ENCODE measurements around the gene DHFR2. TPM values are rescaled to one million over a fixed set of nuclear protein-coding genes. Genes with fewer than 3 reads are reported as not detected.
"Not testable (repeated sequence)": the region's sequence is repeated elsewhere in the genome, so short reads cannot be mapped to it uniquely, and the experiment has no call there.

Gene DHFR2
- total and polyA plus RNA-seq, 9 of the 15 experiments (the other 6 are each of a cell fraction or from before 2014, with no cell fraction given), result 0.64 to 1.7 (median 1.4) TPM

DNA sequence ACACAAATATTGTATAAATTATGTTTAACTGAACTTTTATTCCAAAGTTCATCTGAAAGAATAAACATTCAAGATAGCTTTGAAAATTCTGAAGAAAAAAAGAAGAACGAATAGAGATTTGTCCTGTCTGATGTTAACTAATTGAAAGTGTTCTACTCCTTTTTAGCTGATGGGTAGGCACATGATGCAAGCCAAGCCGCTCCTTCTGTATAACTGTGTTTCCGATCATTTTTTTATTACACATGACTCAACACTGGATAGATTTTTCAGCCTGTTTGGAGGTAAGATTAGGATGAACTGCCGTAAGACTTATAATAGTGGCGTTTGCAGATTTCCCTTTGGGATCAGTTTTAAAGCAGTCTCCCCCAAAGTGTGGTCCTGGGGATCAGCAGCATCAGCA is 19.2 kb upstream of the DHFR2 start:
- in situ Hi-C loops (cut with MboI), result no loop called here

DNA sequence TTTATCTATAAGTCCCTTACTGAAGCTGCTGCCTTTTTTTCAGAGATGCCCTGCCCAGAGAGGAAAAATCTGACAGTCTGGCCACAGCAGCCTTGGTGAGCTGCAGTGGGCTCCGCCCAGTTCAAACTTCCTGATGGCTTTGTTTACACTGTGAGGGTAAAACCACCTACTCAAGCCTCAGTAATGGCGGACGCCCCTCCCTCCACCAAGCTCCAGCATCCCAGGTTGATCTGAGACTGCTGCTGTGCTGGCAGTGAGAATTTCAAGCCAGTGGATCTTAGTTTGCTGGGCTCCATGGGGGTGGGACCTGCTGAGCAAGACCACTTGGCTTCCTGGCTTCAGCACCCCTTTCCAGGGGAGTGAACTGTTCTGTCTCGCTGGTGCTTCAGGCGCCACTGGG is 17.8 kb upstream of the DHFR2 start:
- in situ Hi-C loops (cut with MboI); H3K27me3 ChIP-seq (ENCODE audit: control insufficient read depth in 2 of 2, insufficient read depth in 2 of 2, low read length in 2 of 2); H3K9ac ChIP-seq (ENCODE audit: insufficient read depth in 1 of 2, low read depth in 2 of 2, low read length in 2 of 2); BruUV-seq (replicated peaks); H3K4me2 ChIP-seq (ENCODE audit: insufficient read depth, low read length); H2AFZ ChIP-seq (ENCODE audit: low read depth, low read length); H3K4me3 ChIP-seq; H4K20me1 ChIP-seq (replicated peaks; ENCODE audit: control insufficient read depth, insufficient read depth, low read length); H3K27ac ChIP-seq (ENCODE audit: extremely low read depth, low read depth, low read length); H3K9me3 ChIP-seq (replicated peaks; ENCODE audit: control insufficient read depth, insufficient read depth, low read depth, low read length); H3K79me2 ChIP-seq (ENCODE audit: control insufficient read depth, insufficient read depth, low read length); H3K4me1 ChIP-seq (replicated peaks in 1 of 2; ENCODE audit: control insufficient read depth in 2 of 2, insufficient read depth in 2 of 2, low read length in 2 of 2); intact Hi-C loops (cut with micrococcal nuclease); CTCF ChIA-PET (ENCODE audit: low intra/inter-chr PET ratio); H3K36me3 ChIP-seq (ENCODE audit: control insufficient read depth, insufficient read depth, low read length); H3K9me1 ChIP-seq (ENCODE audit: control insufficient read depth, insufficient read depth, low read length); DNase-seq (ENCODE audit: extremely low read depth in 1 of 4, low spot score in 3 of 4); FAIRE-seq; POLR2A ChIA-PET; ATAC-seq: not testable (repeated sequence)
- 90% methylated on average over 2 of the region's 5 CpGs for WGBS (ENCODE audit: insufficient coverage, low coverage, missing lambda C conversion rate)

More for the DNA sequence above, 19.2 kb upstream of the DHFR2 start:
- H3K27me3 ChIP-seq (ENCODE audit: control insufficient read depth in 2 of 2, insufficient read depth in 2 of 2, low read length in 2 of 2), result no peaks in the 10 kb centered on the region
- no peaks in the 10 kb centered on the region for H3K9me3 ChIP-seq (replicated peaks; ENCODE audit: control insufficient read depth, insufficient read depth, low read depth, low read length)
- no peaks in the 10 kb centered on the region for H3K9me1 ChIP-seq (ENCODE audit: control insufficient read depth, insufficient read depth, low read length)
- no peak for DNase-seq (ENCODE audit: extremely low read depth in 1 of 4, low spot score in 3 of 4)
- ChIA-PET CTCF (ENCODE audit: low intra/inter-chr PET ratio) (no interaction called here), POLR2A (no interaction called here)
- no TSS peak for BruUV-seq (replicated peaks)
- no peaks in the 10 kb centered on the region for H3K79me2 ChIP-seq (ENCODE audit: control insufficient read depth, insufficient read depth, low read length)
- H3K4me2 ChIP-seq (ENCODE audit: insufficient read depth, low read length), result no peak overlapping the region
- H3K36me3 ChIP-seq (ENCODE audit: control insufficient read depth, insufficient read depth, low read length), result 0 out of 3 replicates have a peak, but pooled peaks cover 3% of the 10 kb centered on the region
- no peaks in the 10 kb centered on the region for H3K4me1 ChIP-seq (replicated peaks in 1 of 2; ENCODE audit: control insufficient read depth in 2 of 2, insufficient read depth in 2 of 2, low read length in 2 of 2)
- no peak for ATAC-seq
- no peak overlapping the region for H3K27ac ChIP-seq (ENCODE audit: extremely low read depth, low read depth, low read length)
- no peak overlapping the region for H2AFZ ChIP-seq (ENCODE audit: low read depth, low read length)
- FAIRE-seq, result no peak
- no peaks in the 10 kb centered on the region for H4K20me1 ChIP-seq (replicated peaks; ENCODE audit: control insufficient read depth, insufficient read depth, low read length)
- no peak overlapping the region for H3K9ac ChIP-seq (ENCODE audit: insufficient read depth in 1 of 2, low read depth in 2 of 2, low read length in 2 of 2)
- H3K4me3 ChIP-seq, result no peak overlapping the region
- TF ChIP-seq NR2C1 (IDR thresholded peaks at IDR 0.05) (no peak), NR2C1 (tag; IDR thresholded peaks at IDR 0.05) (no peak), ZNF143 (CRISPR knock-in tag; IDR thresholded peaks at IDR 0.05) (no peak), OTX1 (CRISPR knock-in tag; IDR thresholded peaks at IDR 0.05) (no peak), TBL1XR1 (IDR thresholded peaks at IDR 0.05; ENCODE audit: low read length in 2 of 2) (no peak), DDX20 (tag; IDR thresholded peaks at IDR 0.05; ENCODE audit: low read depth) (no peak), TARDBP (IDR thresholded peaks at IDR 0.05) (no peak)
- TF ChIP-seq, protein P1, sequence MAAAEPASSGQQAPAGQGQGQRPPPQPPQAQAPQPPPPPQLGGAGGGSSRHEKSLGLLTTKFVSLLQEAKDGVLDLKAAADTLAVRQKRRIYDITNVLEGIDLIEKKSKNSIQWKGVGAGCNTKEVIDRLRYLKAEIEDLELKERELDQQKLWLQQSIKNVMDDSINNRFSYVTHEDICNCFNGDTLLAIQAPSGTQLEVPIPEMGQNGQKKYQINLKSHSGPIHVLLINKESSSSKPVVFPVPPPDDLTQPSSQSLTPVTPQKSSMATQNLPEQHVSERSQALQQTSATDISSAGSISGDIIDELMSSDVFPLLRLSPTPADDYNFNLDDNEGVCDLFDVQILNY (CRISPR knock-in tag; IDR thresholded peaks at IDR 0.05), result no peak
- TF ChIP-seq, protein P2, sequence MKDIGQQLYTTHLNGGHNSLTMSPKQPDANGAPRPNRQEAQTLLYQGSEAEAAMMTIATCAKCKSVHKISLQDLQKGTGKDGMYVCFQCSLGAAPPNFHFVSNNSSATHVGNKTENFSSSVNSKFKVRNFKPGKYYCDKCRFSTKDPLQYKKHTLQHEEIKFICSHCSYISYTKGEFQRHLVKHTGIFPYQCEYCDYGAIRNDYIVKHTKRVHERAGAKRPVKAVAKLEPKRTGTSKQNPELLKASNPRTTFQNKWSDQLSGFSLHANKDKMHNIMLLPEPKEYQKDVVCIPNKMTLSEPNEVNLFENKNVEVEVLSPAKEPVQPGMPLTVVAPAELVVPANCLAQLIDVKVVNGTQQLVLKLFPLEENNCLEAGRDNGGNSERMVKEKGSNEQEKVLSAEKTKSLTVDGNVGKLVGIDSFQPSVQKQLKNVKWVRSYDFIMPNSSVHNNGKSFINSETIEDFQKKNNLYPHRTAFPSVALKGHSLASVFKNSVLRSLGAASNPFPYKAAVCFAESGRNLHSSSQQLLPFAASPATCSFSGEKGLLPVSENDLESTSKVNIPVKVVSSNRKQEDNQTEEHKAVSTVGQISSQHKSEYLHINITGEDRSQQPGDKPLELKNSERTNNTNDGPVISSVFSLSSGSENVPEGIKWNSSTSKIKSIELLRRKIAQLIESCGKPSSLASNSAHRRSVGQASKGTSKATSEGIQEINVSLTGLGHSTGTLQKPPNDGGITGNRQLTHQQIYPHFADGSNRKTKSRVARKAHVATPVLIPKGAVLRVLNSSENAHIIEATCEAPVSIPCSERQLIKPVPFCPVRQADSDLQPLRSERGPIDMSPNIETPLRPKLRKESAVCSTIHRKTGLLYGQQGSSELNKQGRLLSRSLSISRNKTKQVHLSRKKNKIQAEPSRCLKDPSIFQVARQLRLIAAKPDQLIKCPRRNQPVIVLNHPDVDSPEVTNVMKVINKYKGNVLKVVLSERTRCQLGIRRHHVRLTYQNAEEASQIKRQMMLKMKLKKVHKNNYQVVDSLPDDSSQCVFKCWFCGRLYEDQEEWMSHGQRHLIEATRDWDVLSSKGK (CRISPR knock-in tag; IDR thresholded peaks at IDR 0.05), result no peak
- TF ChIP-seq, protein P3, sequence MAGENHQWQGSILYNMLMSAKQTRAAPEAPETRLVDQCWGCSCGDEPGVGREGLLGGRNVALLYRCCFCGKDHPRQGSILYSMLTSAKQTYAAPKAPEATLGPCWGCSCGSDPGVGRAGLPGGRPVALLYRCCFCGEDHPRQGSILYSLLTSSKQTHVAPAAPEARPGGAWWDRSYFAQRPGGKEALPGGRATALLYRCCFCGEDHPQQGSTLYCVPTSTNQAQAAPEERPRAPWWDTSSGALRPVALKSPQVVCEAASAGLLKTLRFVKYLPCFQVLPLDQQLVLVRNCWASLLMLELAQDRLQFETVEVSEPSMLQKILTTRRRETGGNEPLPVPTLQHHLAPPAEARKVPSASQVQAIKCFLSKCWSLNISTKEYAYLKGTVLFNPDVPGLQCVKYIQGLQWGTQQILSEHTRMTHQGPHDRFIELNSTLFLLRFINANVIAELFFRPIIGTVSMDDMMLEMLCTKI (IDR thresholded peaks at IDR 0.05; ENCODE audit: partially characterized antibody), result no peak
- intact Hi-C loops (cut with micrococcal nuclease), result no loop called here
- 89% methylated on average over 4 of the region's 5 CpGs for WGBS (ENCODE audit: insufficient coverage, low coverage, missing lambda C conversion rate)

All from K562 (cell line).